ENCODE results near the gene SNRPA. TPM values are rescaled to one million over a fixed set of nuclear protein-coding genes. Genes with fewer than 3 reads are reported as not detected.

The SNRPA gene
- total RNA-seq, 4 donors from 2014 or later, result 52.8 to 92.7 (median 70.9) TPM

- Histone ChIP-seq H3K4me3 (peak overlapping the region; percentile 63 to 81 (median 74)), H3K27me3 (no peaks in the 10 kb centered on the region), H3K4me1 (peaks cover 0 to 68% (median 35%) of the 10 kb centered on the region in 4 donors), H3K36me3 (peaks cover 0 to 5% (median 0%) of the 10 kb centered on the region in 3 donors), H3K27ac (peak overlapping the region; percentile 92 to 99 (median 94)), H3K9me3 (no peaks in the 10 kb centered on the region)
- no peak for TF ChIP-seq EP300 (IDR thresholded peaks at IDR 0.05)
- 1 to 6% methylated on average over 7 to 14 of the region's 20 CpGs for WGBS, 2 donors
- DNase-seq (ENCODE audit: low spot score in 2 of 2), result peak in 1 of 2 donors; percentile 22
These were observed 33.6 kb upstream of the SNRPA start for GRCh38 chr19:40717325-40717879.

GRCh38 chr19:40717880-40718773, 32.9 kb upstream of the SNRPA start:
- H3K36me3 ChIP-seq, result peaks cover 0 to 6% (median 0%) of the 10 kb centered on the region in 3 donors
- H3K4me1 ChIP-seq, result peaks cover 0 to 68% (median 39%) of the 10 kb centered on the region in 4 donors
- peak overlapping the region; percentile 63 to 81 (median 74) for H3K4me3 ChIP-seq
- TF ChIP-seq POLR2A (IDR thresholded peaks at IDR 0.05), result no peak
- TF ChIP-seq EP300 (IDR thresholded peaks at IDR 0.05), result no peak
- TF ChIP-seq CTCF (IDR thresholded peaks at IDR 0.05), result no peak
- peak in 1 of 2 donors; percentile 38 for DNase-seq (ENCODE audit: low spot score in 2 of 2)
- no peaks in the 10 kb centered on the region for H3K9me3 ChIP-seq
- H3K27me3 ChIP-seq, result no peaks in the 10 kb centered on the region
- WGBS, 2 donors, result 17 to 36% methylated on average over 20 of the region's 20 CpGs
- H3K27ac ChIP-seq, result peak overlapping the region; percentile 92 to 99 (median 94)

- peak; percentile 54 to 58 for DNase-seq (ENCODE audit: low spot score in 2 of 2)
- peak in 1 of 2 donors; percentile 46 for TF ChIP-seq EP300 (IDR thresholded peaks at IDR 0.05)
- TF ChIP-seq POLR2A (IDR thresholded peaks at IDR 0.05), result peak in 1 of 2 donors; percentile 21
- TF ChIP-seq CTCF (IDR thresholded peaks at IDR 0.05), result no peak
- Histone ChIP-seq H3K4me3 (peak overlapping the region; percentile 63 to 81 (median 74)), H3K27me3 (no peaks in the 10 kb centered on the region), H3K4me1 (peaks cover 0 to 67% (median 35%) of the 10 kb centered on the region in 4 donors), H3K9me3 (no peaks in the 10 kb centered on the region), H3K27ac (peak overlapping the region; percentile 92 to 99 (median 94)), H3K36me3 (peaks cover 0 to 13% (median 2%) of the 10 kb centered on the region in 3 donors)
- WGBS, 2 donors, result 6% methylated on average over 15 to 16 of the region's 16 CpGs
These were observed 32.1 kb upstream of the SNRPA start for GRCh38 chr19:40718774-40719391.

GRCh38 chr19:40719414-40719894, 31.5 kb upstream of the SNRPA start:
- H3K9me3 ChIP-seq, result no peaks in the 10 kb centered on the region
- H3K27ac ChIP-seq, result peak overlapping the region; percentile 92 to 99 (median 94)
- TF ChIP-seq POLR2A (IDR thresholded peaks at IDR 0.05) (no peak), EP300 (IDR thresholded peaks at IDR 0.05) (no peak), CTCF (IDR thresholded peaks at IDR 0.05) (no peak)
- WGBS, 2 donors, result 37 to 39% methylated on average over 7 of the region's 7 CpGs
- no peak for DNase-seq (ENCODE audit: low spot score in 2 of 2)
- no peaks in the 10 kb centered on the region for H3K27me3 ChIP-seq
- H3K36me3 ChIP-seq, result peaks cover 0 to 19% (median 3%) of the 10 kb centered on the region in 3 donors
- peaks cover 0 to 65% (median 35%) of the 10 kb centered on the region in 4 donors for H3K4me1 ChIP-seq
- H3K4me3 ChIP-seq, result peak overlapping the region; percentile 63 to 81 (median 74)

GRCh38 chr19:40721140-40721486, 29.9 kb upstream of the SNRPA start:
- 76 to 89% methylated on average over 6 of the region's 6 CpGs for WGBS, 2 donors

More at GRCh38 chr19:40721140-40721486, 29.9 kb upstream of the SNRPA start:
- Histone ChIP-seq H3K4me3 (peak overlapping the region; percentile 63 to 81 (median 74)), H3K36me3 (peaks cover 3 to 35% (median 5%) of the 10 kb centered on the region in 3 donors), H3K27me3 (no peaks in the 10 kb centered on the region), H3K4me1 (peaks cover 0 to 66% (median 40%) of the 10 kb centered on the region in 4 donors), H3K27ac (peak overlapping the region; percentile 92 to 99 (median 94)), H3K9me3 (no peaks in the 10 kb centered on the region)
- no peak for DNase-seq (ENCODE audit: low spot score in 2 of 2)
- TF ChIP-seq EP300 (IDR thresholded peaks at IDR 0.05) (no peak), CTCF (IDR thresholded peaks at IDR 0.05) (no peak), POLR2A (IDR thresholded peaks at IDR 0.05) (no peak)
